GM15510 (cell line): ENCODE data around the gene KDM5A.

ENCODE experiments used
- POLR2A ChIP-seq: IDR thresholded peaks from 3 replicates; pipeline ENCODE4 v1.6.1; 2011; ENCODE audit warnings: borderline replicate concordance; ENCODE audit not compliant: insufficient read length; ENCODE audit errors: extremely low read depth

KDM5A gene

DNA sequence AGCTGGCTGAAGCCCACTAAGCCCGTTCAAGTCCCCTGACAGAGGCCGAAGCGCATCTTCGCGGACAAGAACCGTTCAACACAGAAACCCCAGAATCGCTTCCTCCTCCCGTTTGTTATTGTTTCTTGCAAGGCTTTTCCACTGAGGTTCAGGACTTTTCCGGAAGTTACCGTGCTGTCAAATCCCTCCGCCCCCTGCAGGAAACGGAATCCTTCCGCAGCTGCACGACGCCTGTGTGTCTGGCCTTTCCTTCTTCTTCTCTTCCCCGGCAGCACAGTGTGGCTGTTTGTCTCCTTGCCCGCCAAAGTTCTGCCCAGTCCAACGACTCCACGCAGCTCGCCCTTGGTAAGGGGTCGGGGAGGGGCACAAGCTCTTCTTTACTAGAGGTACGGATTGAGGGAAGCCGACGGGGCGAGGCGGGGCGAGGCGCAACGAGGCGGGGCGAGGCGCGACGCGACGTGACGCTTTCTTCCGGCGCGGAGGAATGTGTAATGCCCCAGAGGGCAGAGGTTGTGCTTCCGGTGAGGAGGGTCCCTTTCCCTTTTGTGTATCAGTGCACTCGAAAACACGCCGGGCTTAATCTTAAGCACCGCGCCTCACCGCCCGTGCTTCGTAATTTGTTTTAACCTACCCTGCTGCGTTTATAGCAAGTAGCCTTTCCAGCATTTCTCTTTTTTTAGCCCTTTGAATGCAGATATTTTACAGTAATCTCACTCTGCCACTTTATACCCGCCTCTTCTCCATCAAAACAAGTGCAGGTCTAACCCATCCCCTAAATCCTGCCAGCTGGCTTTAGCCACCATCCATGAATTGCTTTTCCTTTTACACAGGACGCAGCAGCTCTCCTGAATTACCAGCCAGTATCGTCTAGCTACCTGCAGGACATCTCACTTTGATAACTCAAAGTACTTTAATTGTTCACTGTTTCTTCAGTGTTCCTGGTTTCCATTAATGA is at the start of gene KDM5A:
Gene KDM5A (minus strand): TSS at position 179 of the 955 bp plus-strand sequence. CDS start 229 bp downstream, outside the sequence.
- peak; percentile 55 for TF ChIP-seq POLR2A

DNA sequence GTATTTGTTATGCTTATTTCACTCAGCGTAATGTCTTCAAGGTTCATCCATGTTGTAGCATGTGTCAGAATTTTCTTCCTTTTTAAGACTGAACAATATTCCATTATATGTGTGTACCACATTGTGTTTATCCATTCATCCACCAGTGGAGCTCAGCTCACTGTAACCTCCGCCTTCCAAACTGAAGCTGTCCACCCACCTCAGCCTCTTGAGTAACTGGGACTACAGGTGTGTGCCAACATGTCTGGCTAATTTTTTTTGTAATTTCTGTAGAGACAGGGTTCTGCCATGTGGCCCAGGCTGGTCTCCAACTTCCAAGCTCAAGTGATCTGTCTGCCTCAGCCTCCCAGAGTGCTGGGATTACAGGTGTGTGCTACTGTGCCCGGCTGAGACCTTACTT is 33.4 kb upstream of the KDM5A start:
- TF ChIP-seq POLR2A = no peak

DNA sequence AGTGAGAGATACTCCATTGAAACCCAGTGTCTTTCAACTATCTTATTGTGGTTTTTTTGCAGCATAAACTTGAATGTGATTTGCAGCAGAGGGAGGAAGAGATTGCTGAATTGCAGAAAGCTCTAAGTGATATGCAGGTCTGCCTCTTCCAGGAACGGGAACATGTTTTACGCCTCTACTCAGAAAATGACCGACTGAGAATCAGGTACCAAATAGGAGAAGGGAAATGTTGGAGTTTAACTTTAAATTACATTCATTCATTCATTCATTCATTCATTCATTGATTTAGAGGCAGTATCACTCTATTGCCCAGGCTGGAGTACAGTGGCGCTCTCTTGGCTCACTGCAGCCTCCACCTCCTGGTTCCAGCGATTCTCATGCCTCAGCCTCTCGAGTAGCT is 29.3 kb upstream of the KDM5A start:
- TF ChIP-seq POLR2A = no peak

DNA sequence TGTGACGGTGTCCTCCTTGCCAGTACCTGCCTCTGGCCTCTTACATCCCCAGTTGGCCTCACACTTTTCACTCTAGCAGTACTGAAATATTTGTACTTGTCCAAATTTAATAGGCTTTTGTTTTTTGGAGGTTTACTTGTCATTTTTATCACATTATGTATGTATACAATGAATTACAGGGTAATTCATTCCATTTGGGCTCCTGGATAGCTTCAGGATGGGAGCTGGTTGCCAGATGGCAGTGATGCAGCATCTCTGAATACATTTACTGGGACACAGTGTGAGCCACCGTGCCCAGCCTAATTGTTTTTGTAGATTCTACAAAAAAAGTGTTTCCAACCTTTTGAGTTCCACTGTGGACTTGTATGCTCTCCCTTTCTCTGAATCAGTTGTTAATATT is 25.7 kb upstream of the KDM5A start:
- TF ChIP-seq POLR2A = no peak

DNA sequence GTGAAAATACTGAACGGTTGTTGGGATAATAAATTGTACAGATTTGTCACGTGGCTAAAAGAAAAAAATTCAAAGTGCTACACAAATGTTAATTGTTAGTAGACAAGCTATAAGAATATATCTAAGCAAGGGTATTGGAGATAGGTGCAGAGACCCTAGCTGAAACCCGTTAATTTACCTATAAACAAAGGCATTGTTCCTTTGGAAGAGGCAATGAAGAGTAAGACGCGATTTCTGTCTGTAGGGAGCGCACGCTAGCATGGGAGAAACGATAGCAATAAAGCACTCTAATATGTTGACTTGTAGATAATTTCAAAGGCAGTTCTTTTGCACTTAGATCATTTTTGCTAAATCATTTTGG is 12.9 kb upstream of the KDM5A start:
- no peak for TF ChIP-seq POLR2A

DNA sequence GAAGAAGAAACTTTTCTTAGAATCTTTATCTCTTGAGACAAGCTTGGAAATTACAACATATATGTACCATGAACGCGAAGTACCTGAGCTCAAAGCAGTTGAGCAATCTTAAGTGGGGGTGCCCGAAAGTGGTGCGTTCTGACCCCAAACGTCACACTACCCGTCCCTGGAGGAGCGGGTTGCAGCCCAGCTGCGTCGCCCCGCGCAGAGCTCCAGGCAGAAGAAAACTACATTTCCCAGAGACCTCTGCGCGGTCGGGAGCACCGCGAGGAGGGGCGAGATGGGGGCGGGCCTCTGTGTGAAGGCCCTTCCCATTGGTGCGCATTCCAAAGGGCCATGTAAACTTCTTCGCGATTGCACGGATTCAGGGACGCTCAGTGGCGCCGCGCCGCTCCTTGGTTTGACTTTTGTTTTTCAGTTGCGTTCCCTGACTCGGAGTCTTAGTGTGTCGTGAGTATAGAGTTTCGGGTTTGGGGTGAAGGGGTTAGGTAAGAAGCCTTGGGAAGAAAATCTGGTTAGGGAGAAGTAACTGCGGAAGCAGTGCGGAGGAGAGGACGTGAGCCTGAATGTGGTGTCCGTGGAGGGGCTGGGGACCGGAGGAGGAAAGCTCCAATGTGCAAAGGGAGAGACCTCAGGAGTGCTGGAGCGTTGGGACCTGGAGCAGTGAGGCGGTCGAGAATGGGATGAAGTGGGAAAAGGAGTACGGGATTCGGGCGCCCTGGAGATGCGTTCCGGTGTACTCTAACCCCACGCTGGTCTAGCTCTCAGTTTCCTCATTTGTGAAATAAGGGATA is 12.3 kb upstream of the KDM5A start, which contains the start of gene CCDC77:
Gene CCDC77 (plus strand): TSS at position 410 of the 794 bp plus-strand sequence. CDS start 7,740 bp downstream, outside the sequence.
- TF ChIP-seq POLR2A = peak; percentile 55

DNA sequence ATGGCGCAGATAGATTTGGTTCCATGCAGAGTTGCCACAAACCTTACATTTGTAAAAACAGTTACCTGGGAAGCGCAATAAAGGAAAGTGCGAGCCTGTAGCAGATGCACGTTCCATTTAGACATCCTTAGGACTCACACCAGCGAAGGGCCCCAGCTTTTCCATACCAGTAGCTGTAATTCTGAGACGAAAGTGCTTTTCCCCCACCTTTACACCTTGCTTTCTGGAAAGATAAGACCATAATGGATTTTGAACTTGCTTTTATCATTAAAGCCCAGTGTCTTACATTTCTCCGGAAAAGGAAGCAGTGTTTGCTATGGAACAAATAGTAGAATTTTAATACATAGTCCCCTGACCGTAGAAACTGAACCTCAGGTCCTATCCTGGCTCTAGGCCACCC is 11.7 kb upstream of the KDM5A start:
- TF ChIP-seq POLR2A = no peak

DNA sequence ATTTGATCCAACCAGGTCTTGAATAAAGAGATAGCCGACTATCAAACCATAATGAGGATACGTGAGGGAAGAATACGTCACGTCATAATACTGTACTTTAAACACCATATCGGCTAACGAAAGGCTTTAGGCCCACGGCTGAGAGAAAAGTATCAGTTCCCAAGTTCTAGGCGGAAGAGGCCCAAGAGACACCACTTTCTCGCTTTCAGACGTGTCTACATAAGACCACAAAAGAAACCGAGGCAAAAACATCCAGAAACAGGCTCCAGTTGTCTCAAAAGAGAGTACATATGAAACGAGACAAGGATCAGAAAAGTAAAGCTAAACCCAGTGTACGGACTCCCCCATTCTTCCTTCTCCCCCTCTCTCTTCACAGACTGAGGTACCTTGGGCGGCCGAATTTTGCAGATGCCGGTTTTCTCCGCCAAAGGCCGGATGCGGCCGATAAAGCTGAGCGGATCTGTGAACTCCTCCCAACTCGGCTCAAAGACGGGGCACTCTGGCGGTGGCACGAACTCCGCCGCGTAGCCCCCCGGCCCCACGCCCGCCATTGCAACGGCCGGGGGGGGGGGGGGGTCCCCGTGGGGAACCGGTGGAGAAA is 479 bp downstream of the KDM5A start:
- no peak for TF ChIP-seq POLR2A

DNA sequence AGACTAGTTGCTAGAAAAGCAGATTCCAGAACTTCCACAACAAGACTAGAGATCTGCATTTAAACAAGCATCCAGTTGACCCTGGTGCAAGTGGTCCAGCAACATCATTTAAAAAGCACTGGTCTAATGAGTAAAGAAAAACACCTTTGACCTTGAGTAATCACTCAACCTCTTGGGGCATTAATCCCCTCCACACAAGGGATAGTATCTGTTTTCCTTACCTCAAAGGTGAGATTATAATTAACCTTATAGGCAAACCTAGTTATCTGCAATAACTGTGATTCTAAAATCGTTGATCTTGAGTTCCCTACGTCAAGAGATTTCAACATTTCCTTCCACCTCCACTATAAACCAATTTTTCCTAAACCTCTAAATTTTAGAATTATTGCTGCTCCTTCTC is 1.1 kb downstream of the KDM5A start:
- no peak for TF ChIP-seq POLR2A

DNA sequence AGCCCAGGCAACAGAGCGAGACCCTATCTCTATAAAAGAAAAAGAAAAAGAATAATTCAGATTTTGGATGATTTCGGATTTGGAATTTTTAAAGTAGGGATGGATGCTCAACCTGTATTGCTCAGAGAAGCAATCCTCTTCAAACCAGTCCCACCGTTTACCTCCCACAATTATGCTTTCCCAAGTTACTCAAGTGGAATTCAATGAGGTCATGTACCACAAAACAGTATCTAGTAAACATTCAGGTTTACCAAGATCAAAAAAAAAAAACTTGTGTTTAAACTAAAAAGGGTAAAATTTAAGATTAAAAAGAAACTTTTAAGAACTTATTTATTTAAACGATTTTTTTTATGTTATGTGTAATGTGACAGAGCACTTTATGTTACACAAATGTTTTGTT is 2.5 kb downstream of the KDM5A start:
- TF ChIP-seq POLR2A = no peak

DNA sequence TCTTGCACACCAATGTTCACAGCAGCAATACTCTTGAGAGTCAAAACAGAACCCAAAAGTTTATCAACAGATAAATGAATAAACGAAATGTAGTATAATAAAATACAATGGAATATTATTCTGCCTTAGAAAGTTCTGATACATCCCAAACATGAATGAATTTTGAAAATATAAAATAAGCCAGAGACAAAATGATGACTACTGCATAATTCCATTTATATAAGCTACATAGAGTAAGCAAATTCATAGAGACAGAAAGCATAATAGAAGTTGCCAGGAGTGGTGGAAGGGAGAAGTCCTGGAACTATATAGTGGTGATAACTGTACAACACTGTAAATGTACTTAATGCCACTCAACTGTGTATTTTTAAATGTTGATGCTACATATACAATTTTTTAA is 21.1 kb downstream of the KDM5A start:
- TF ChIP-seq POLR2A = no peak

DNA sequence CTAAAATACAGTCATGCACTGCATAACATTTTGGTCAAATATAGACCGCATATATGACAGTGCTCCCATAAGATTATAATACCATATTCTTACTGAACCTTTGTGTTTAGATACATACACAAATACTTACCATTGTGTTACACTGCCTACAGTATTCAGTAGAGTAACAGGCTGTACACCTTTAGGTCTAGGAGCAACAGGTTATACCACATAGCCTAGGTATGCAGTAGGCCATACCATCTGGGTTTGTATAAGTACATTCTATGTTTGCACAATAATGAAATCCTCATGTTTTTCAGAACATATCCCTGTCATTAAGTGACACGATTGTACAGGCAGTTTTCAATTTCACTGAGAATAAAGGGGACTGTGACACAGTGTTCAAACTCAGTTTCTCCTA is 22.3 kb downstream of the KDM5A start:
- TF ChIP-seq POLR2A = no peak

DNA sequence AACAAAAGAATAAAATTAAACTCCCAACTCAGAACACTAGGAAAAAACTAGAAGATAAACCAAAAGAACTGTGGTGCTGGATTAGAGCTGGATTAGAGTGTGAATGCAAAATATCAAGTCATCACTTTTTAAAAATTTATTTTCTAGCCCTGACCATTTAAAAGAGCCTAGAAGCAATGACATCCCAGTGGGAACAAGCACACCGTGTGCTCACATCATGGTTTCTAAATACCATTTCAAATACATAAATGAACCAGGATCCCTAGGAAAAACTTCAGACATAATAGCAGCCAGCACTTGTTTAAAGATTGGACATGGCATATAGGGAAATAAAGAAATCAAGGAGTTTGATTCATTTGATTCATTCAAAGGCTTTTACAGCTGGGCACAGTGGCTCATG is 30.0 kb downstream of the KDM5A start:
- no peak for TF ChIP-seq POLR2A

DNA sequence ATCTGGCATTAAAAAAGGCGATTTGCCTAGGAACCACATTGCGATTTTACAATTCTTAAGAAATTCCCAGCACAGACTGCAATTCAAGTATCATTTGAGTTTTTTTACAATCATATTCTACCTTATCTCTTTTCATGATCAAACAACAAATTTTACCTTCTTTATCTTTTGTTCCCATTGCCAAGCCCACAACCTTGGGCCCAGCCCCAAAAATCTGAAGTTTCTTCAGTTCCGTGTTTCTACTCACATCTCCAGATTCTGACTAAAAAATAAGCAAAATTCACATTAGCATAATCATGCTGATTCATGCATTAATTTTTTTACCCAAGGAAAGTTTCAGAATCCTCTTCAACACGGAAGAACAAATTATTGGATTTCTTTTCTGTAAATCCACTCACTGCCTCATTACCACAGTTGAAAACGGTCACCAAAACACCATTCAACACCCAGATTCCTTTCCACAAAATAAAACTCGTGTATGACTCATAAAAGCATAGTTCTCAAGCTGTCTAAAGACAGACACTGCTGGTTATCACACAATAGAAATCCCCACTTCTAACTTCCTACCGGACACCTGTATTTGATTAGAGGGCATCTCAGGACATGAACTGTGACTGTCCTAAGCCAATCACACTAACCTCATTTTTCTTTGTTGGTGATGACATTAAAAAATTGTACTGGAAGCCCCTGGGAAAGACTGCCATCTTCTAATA is 32.7 kb downstream of the KDM5A start:
- no peak for TF ChIP-seq POLR2A
